Stimulated activated CD4-positive, alpha-beta T cell treated with anti-CD3 and anti-CD28 coated beads, Interleukin-1b, Interleukin-23, amount 100 ng/mL, for 48 hours (primary cell): Measurements from ENCODE around the gene MACROD2.
"Not testable (repeated sequence)": the region's sequence is repeated elsewhere in the genome, so short reads cannot be mapped to it uniquely, and the experiment has no call there.

Experiments used
- DNase-seq: peaks from one replicate; pipeline ENCODE4 v3.0.0-alpha.2; 2020

The MACROD2 gene

GRCh38 chr20:15075586-15075985, 1080.3 kb downstream of the MACROD2 start:
- no peak for DNase-seq

GRCh38 chr20:15076785-15077184, 1081.5 kb downstream of the MACROD2 start:
- DNase-seq: no peak

- DNase-seq: no peak
These were observed 1082.5 kb downstream of the MACROD2 start for GRCh38 chr20:15077733-15078250.

GRCh38 chr20:15079594-15080340, 1084.5 kb downstream of the MACROD2 start:
- DNase-seq: no peak

DNA sequence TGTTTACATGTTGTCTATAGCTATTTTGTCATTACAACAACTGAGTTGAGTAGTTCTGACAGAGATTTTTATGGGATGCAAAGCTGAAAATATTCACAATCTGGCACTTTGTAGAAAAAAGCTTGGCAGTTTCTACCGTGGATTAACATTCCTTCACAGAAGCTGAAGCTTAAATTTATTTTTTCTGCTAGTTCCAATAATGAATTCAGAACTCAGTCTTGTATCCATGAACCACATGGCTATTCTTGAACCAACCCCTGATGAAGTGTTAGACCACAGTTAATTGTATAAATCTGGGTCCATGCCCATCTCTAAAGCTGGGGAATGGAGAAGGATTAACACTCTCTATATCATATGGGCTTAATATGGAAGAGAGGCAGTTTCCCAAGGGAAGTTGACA, 1085.9 kb downstream of the MACROD2 start:
- DNase-seq: no peak

GRCh38 chr20:15091421-15092037, 1096.2 kb downstream of the MACROD2 start:
- DNase-seq: no peak

DNA sequence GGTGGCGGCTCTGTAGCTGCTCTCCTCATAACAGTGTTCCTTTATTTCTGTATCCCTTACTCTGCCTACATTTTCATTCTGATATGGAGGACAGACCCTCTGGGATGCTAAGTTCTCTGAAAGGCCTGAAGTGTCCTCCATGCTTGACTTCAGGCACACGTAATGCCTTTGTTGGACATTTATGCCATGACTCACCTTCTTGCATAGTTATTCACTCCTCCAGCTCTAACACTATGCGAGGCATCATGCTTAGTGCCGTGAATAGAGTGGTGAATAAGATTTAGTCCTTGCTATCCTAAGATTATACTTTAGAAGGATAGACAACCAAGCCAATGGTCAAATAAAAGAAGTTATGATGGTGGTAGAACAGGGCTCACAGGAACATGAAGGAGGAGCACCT, 1103.0 kb downstream of the MACROD2 start:
- no peak for DNase-seq

DNA sequence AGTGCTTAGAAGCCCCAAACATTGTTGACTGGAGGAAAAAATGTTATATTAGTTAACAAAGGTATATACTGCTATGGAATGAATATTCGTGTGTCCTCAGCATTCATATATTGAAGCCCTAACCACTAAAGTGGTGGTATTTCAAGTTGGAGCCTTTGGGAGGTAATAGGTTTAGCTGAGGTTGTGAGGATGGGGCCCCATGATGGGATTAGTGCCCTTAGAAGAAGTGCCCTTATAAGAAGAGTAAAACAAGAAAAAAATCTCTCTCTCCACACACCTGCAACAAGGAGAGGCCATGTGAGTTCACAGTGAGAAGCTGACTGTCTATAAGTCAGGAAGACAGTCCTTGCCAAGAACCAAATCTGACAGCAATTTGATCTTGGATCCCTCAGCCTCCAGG, 1103.8 kb downstream of the MACROD2 start:
- DNase-seq: no peak

- DNase-seq: no peak
These were observed 1105.3 kb downstream of the MACROD2 start for GRCh38 chr20:15100506-15101160.

DNA sequence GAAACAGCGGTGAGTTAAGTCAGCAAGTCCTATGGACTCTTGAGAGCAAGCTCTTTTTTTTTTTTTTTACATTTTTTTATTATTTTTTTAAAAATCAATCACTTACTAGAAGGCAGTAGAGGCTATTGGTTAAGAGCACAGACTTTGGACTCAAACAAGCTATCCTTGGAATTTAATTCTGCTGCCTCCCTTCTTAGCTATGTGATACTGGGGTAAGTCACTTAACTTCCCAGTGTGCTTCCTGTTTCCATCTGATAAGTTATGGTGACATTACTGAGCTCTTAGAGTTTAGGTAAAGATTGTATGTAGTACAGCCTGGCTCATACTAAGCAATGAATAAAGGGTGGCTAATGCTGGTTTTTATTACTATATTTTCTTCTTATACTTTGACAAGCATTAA, 1112.6 kb downstream of the MACROD2 start:
- DNase-seq: no peak

DNA sequence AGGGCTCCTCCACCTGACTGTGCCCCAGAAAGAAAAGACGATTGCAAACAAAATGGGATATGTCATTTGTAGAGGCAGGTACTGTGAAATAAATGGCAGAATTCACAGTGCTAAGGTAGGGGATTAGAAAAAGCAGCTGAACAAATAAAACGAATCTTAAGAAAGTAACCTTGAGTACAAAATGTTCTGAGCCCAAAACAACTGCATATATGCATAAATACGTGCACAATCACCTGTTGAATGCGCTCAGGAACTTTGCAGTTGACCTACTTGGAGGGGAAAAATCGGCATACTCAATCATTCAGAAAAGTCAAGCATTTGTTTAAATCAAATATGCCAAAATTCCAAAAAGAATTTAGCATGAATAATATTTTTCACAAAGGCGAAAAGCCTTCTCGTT, 1114.2 kb downstream of the MACROD2 start:
- no peak for DNase-seq

DNA sequence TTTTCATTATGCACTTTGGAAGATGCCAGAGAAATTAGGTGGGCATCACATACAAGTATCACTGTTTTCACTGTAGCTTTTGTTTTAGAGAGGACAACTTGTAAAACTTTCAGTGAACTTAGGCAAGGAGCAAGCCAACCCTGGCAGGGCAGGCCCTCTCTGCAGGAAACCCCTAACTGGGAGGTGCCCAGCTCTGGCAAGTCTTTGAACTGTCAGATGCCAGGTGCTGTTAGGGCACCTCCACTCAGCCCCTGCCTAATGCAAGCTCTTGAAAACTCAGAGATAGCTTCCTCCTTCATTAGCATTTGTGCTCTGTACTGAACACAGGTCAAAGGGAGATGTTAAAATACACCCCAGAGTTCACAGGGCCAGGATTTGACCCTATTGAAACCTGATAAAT, 1116.3 kb downstream of the MACROD2 start:
- DNase-seq: no peak

DNA sequence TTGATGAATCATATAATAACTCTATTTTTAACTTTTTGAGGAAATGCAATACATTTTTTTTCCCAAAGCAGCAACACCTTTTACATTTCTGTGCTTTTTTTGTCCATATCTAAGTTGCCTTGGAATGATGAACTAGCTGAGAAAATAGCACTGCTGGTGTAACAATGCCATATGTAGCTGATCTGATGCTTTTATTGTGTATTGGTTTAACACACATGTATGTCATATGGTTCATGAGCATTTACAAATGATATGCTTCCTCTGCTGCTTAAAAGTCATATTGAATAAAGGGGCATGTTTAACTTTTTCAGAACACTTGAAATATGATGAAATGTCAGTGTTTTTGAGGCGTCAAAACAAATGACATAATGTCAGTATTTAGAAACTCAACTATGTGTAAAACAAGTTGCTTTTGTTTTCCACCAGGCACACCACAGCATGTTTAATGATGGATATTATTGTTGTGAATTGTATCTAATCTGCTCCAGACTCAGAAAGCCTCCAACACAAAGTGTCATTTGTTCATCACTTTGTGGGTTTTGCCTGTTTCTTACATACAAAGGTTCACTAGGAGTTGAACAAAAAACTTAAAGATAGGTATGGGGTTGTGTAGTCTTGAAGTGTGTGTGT, 1117.9 kb downstream of the MACROD2 start:
- DNase-seq: no peak

GRCh38 chr20:15119852-15120487, 1124.7 kb downstream of the MACROD2 start:
- DNase-seq: no peak

GRCh38 chr20:15122613-15123012, 1127.3 kb downstream of the MACROD2 start:
- DNase-seq: no peak

DNA sequence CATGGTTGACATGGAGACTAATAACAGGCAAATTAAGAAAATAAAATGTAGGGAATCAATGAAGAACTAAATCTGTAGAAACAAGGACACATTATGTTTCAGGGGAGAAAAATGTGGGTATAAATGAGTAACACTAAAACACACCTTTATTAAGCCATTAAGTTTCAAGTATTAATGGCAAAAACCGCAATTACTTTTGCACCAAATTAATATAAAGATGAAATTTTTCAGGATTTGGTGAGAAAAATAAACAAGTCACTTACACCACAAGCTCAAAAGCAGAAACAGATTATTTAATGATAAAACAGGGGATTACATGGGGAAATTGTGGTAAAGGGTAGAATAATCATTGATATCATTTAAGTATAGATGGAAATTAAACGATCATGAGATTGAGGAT, 1135.9 kb downstream of the MACROD2 start:
- DNase-seq: no peak

- DNase-seq: no peak
These were observed 1143.3 kb downstream of the MACROD2 start for GRCh38 chr20:15138548-15139126.

GRCh38 chr20:15139522-15139921, 1144.2 kb downstream of the MACROD2 start:
- DNase-seq: no peak

GRCh38 chr20:15140286-15140685, 1145.0 kb downstream of the MACROD2 start:
- DNase-seq: no peak

DNA sequence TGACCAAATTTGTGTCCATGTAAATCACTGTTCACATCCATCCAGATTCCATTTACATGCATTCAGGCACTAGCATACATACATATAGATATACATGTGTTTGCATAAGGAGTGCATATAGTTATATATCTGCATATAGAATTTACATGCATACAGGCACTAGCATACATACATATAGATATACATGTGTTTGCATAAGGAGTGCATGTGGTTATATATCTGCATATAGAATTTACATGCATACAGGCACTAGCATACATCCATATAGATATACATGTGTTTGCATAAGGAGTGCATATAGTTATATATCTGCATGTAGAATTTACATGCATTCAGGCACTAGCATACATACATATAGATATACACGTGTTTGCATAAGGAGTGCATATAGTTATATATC, 1145.6 kb downstream of the MACROD2 start:
- not testable (repeated sequence) for DNase-seq

DNA sequence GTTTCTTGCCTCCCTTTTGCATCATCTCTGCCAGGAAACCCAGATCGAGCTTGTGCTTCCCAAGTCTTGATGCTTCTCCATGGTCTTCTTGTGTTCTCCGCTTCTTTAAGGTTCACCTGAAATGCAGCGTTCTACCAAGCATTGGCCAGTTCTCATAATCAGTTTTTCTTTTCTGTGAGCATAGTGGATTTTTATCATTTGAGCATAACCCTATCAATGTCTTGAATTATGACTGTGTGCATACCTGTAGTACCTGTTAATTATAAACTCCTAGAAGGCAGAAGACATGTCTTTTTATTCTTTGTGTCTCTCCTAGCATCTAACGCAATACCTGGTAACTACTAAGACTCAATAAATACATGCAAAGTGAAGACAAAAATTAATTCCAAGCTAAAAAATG, 1146.5 kb downstream of the MACROD2 start:
- DNase-seq: no peak

- DNase-seq: no peak
These were observed 1148.2 kb downstream of the MACROD2 start for GRCh38 chr20:15143478-15143877.

GRCh38 chr20:15144916-15145315, 1149.6 kb downstream of the MACROD2 start:
- DNase-seq: no peak
